Activated CD8-positive, alpha-beta T cell treated with anti-CD3 and anti-CD28 coated beads for 36 hours (primary cell): Measurements from ENCODE around the gene SPATS2L. TPM values are rescaled to one million over a fixed set of nuclear protein-coding genes. Genes with fewer than 3 reads are reported as not detected.

Experiments
- ATAC-seq: fragments of 200-7000 bp; cut with Tn5 transposase; one replicate; pipeline ENCODE4 v1.10.0; 2021; ENCODE audit warnings: mild to moderate bottlenecking, moderate library complexity
- CTCF ChIA-PET: fragments of 350-600 bp; sonication (Branson Sonifier 250); formaldehyde crosslinking; loops from one replicate; lab custom pipeline; 2021; ENCODE audit warnings: antibody characterized with exemption; lab: Charles Lee
- POLR2A ChIA-PET: fragments of 350-600 bp; sonication (Branson Sonifier 250); formaldehyde crosslinking; loops from one replicate; lab custom pipeline; 2021; ENCODE audit warnings: antibody characterized with exemption; lab: Charles Lee
- DNase-seq: peaks from one replicate; pipeline ENCODE4 v3.0.0-alpha.2; 2020
- H3K27ac Mint-ChIP-seq: one replicate; pipeline ENCODE4 v1.8.0; 2021; ENCODE audit warnings: mild to moderate bottlenecking, mixed read lengths
- H3K27me3 Mint-ChIP-seq: one replicate; pipeline ENCODE4 v1.8.0; 2021; ENCODE audit warnings: mixed read lengths
- H3K36me3 Mint-ChIP-seq: one replicate; pipeline ENCODE4 v1.8.0; 2021; ENCODE audit warnings: low read depth, mixed read lengths
- H3K4me1 Mint-ChIP-seq: one replicate; pipeline ENCODE4 v1.8.0; 2021; ENCODE audit warnings: low read depth, mixed read lengths
- H3K4me3 Mint-ChIP-seq: one replicate; pipeline ENCODE4 v1.8.0; 2021; ENCODE audit warnings: mild to moderate bottlenecking, moderate library complexity, mixed read lengths
- H3K9me3 Mint-ChIP-seq: one replicate; pipeline ENCODE4 v1.8.0; 2021; ENCODE audit warnings: mixed read lengths
- intact Hi-C: fragments of 100-400 bp; cut with micrococcal nuclease; formaldehyde crosslinking; loops from one replicate; pipeline ENCODE4 v1.10.0; 2022
- total RNA-seq, 2 experiments: library from RNA; stranded (reverse); gene quantifications; one replicate each; pipeline ENCODE4 v1.2.3, GENCODE V29; 2021
- TF ChIP-seq, protein P1 (sequence below): fragments of 200-600 bp; IDR thresholded peaks from one replicate; pipeline ENCODE4 v1.8.0; 2022; ENCODE audit warnings: antibody characterized with exemption, mild to moderate bottlenecking

The SPATS2L gene
- total RNA-seq, 2 experiments from 2014 or later: 5.7 to 9.0 TPM

GRCh38 chr2:200259577-200259957, 46.9 kb upstream of the SPATS2L start:
- DNase-seq (no peak), ATAC-seq (no peak)
- TF ChIP-seq, protein P1, sequence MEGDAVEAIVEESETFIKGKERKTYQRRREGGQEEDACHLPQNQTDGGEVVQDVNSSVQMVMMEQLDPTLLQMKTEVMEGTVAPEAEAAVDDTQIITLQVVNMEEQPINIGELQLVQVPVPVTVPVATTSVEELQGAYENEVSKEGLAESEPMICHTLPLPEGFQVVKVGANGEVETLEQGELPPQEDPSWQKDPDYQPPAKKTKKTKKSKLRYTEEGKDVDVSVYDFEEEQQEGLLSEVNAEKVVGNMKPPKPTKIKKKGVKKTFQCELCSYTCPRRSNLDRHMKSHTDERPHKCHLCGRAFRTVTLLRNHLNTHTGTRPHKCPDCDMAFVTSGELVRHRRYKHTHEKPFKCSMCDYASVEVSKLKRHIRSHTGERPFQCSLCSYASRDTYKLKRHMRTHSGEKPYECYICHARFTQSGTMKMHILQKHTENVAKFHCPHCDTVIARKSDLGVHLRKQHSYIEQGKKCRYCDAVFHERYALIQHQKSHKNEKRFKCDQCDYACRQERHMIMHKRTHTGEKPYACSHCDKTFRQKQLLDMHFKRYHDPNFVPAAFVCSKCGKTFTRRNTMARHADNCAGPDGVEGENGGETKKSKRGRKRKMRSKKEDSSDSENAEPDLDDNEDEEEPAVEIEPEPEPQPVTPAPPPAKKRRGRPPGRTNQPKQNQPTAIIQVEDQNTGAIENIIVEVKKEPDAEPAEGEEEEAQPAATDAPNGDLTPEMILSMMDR: no peak
- H3K9me3 Mint-ChIP-seq: no peaks in the 10 kb centered on the region
- H3K4me1 Mint-ChIP-seq: no peaks in the 10 kb centered on the region
- POLR2A ChIA-PET: no interaction called here
- CTCF ChIA-PET: interaction anchor here (1.1 kb wide), 1 partner anchor 154 kb away, joined by 3 read pairs; no protein-coding TSS in a partner anchor
- no peaks in the 10 kb centered on the region for H3K36me3 Mint-ChIP-seq
- intact Hi-C loops: no loop called here
- H3K27ac Mint-ChIP-seq: no peak overlapping the region
- H3K4me3 Mint-ChIP-seq: no peak overlapping the region
- peaks cover 4% of the 10 kb centered on the region for H3K27me3 Mint-ChIP-seq

DNA sequence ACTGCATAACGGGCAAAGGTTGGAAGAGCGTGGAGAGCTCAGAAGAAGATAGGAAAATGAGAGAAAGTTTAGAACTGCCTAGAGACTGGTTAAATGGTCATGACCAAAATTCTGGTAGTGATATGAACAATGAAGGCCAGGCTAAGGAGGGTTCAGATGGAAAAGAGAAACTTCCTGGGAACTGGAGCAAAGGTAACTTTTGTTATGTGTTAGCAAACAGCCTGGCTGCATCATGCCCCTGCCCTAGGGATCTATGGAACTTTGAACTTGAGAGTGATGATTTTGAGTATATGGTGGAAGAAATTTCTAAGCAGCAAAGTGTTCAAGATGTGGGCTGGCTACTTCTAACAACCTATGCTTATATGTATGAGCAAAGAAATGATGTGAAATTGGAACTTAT, 44.4 kb upstream of the SPATS2L start:
- ATAC-seq (no peak), DNase-seq (no peak)
- H3K4me3 Mint-ChIP-seq: no peak overlapping the region
- no peak overlapping the region for H3K27ac Mint-ChIP-seq
- H3K4me1 Mint-ChIP-seq: no peaks in the 10 kb centered on the region
- POLR2A ChIA-PET: no interaction called here
- CTCF ChIA-PET: no interaction called here
- H3K36me3 Mint-ChIP-seq: no peaks in the 10 kb centered on the region
- H3K27me3 Mint-ChIP-seq: peaks cover 2% of the 10 kb centered on the region
- TF ChIP-seq, protein P1: no peak
- intact Hi-C loops: no loop called here
- no peaks in the 10 kb centered on the region for H3K9me3 Mint-ChIP-seq

DNA sequence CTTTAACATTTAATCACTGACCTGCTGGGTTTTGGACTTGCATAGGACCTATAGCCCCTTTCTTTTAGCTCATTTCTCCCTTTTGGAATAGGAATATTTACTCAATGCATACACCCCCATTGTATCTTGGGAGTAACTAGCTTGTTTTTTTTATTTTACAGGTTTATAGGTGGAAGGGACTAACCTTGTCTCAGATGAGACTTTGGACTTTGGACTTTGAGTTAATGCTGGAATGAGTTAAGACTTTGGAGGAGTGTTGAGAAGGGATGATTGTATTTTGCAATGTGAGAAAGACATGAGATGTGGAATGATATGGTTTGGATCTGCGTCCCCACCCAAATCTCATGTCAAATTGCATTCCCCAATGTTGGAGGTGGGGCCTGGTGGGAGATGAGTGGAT, 43.2 kb upstream of the SPATS2L start:
- ATAC-seq (no peak), DNase-seq (no peak)
- ChIA-PET CTCF (no interaction called here), POLR2A (no interaction called here)
- intact Hi-C loops: no loop called here
- Mint-ChIP-seq H3K4me1 (no peaks in the 10 kb centered on the region), H3K27me3 (peaks cover 2% of the 10 kb centered on the region), H3K27ac (no peak overlapping the region), H3K36me3 (no peaks in the 10 kb centered on the region), H3K9me3 (no peaks in the 10 kb centered on the region), H3K4me3 (no peak overlapping the region)
- TF ChIP-seq, protein P1: no peak

GRCh38 chr2:200264631-200265030, 41.9 kb upstream of the SPATS2L start:
- H3K4me3 Mint-ChIP-seq: no peak overlapping the region
- CTCF ChIA-PET: interaction anchor here (1.4 kb wide), 1 partner anchor 12 kb away, joined by 3 read pairs; no protein-coding TSS in a partner anchor
- TF ChIP-seq, protein P1: no peak
- POLR2A ChIA-PET: no interaction called here
- H3K4me1 Mint-ChIP-seq: no peaks in the 10 kb centered on the region
- peaks cover 2% of the 10 kb centered on the region for H3K27me3 Mint-ChIP-seq
- no peaks in the 10 kb centered on the region for H3K36me3 Mint-ChIP-seq
- no peak overlapping the region for H3K27ac Mint-ChIP-seq
- intact Hi-C loops: no loop called here
- no peaks in the 10 kb centered on the region for H3K9me3 Mint-ChIP-seq
- no peak for ATAC-seq
- DNase-seq: no peak

DNA sequence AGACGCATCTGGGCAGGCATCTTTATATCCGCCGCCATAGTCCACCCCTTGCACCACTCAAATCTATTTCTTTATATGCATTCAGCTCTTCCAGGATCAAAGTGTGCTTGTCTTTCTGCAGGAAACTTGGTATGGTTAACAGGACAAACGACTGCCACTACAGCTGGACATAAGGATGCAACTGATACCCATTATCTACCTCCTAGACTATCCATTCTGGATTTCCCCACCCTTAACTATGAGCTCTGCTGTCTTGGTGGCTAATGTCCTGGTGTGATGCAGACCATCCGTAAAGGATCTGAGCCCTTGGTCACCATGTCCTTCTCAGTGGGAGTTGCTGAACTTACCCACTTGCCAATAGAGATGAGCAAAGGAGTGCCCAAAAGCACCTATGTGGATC, 40.1 kb upstream of the SPATS2L start:
- Mint-ChIP-seq H3K4me1 (no peaks in the 10 kb centered on the region), H3K36me3 (no peaks in the 10 kb centered on the region), H3K27ac (no peak overlapping the region), H3K27me3 (peaks cover 2% of the 10 kb centered on the region), H3K9me3 (no peaks in the 10 kb centered on the region), H3K4me3 (no peak overlapping the region)
- TF ChIP-seq, protein P1: no peak
- DNase-seq (no peak), ATAC-seq (no peak)
- intact Hi-C loops: no loop called here
- ChIA-PET POLR2A (no interaction called here), CTCF (no interaction called here)
